COLO668 (cell line): Measurements from ENCODE around the gene SPOCK1.

Experiments
- DNase-seq: peaks from one replicate; lab custom pipeline; 2025; ENCODE audit not compliant: unreplicated experiment; lab: John Stamatoyannopoulos, UW

The SPOCK1 gene

DNA sequence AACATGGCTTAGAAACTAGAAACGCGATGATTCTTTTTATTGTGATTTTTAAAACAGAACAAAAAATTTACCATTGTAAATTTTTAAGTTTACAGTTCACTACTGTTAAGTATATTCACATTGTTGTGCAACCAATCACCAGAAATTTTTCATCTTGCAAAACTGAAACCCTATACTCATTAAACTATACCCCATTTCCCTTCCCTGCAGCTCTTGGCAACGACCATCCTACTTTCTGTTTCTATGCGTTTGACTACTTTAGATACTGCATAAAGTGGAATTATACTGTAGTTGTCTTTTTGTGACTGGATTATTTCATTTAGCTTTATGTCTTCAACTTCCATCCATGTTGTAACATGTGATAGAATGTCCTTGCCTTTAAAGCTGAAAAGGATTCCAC lies 52.5 kb downstream of the SPOCK1 start:
- DNase-seq, result no peak

- no peak for DNase-seq
Observed at GRCh38 chr5:137446151-137446550, 53.0 kb downstream of the SPOCK1 start.

GRCh38 chr5:137442660-137443059 lies 56.5 kb downstream of the SPOCK1 start:
- no peak for DNase-seq

DNA sequence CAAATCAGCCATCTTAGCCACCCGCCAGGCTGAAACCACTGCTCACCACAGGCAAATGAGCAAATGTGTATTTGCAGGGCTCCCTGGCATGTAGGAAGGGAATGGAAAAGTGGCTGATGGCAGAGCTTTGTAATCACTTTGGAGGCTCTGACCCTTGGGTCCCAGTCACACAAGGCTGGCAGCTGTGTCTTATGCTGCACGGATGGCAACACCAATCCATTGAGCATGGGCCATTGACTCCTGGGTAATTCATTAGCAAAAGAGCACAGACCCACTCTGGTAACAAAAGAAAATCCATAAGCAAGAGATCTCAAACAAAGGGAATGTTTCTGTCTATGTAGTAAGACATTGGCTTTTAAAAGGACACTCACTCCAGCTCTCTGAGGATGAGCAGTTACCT lies 57.6 kb downstream of the SPOCK1 start:
- DNase-seq, result no peak

DNA sequence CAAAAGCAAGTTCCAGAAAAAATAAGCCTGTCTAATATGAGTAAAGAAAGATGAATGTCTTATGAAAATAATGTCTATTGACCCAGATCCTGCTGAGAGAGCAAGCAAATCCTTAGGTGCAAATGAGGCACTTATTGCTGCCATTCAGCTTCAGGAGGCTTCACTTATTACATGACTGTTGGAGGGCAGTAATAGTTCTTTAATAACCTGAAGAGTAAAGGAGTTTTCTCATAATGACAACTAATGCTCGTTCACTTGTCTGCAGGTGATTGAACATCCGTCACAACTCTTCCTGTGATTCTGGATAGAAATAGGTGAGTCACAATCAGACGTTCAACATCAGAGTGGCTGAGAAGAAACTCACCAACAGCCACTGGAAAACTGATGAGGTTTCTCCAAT lies 58.3 kb downstream of the SPOCK1 start:
- no peak for DNase-seq

- DNase-seq, result no peak
Observed at GRCh38 chr5:137439645-137440044, 59.5 kb downstream of the SPOCK1 start.

DNA sequence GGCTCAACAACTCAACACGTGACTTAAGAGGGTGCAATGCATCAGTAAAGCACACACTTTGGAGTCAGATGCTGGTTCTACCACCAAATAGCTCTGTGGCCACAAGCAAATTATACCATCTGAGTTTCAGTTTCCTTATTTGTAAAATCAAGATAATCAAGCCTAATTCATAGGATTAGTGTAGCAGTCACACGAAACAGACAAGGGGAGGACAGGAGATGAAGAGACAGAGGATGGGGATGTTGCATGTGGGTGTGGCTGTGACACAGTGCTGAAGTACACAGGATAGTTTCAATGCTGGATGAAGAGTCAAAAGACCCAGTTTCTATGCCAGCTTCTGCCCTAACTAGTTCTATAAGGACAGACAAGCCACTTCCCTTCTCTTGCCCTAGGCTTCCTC lies 60.2 kb downstream of the SPOCK1 start:
- no peak for DNase-seq

- no peak for DNase-seq
Observed at GRCh38 chr5:137437774-137438173, 61.4 kb downstream of the SPOCK1 start.

DNA sequence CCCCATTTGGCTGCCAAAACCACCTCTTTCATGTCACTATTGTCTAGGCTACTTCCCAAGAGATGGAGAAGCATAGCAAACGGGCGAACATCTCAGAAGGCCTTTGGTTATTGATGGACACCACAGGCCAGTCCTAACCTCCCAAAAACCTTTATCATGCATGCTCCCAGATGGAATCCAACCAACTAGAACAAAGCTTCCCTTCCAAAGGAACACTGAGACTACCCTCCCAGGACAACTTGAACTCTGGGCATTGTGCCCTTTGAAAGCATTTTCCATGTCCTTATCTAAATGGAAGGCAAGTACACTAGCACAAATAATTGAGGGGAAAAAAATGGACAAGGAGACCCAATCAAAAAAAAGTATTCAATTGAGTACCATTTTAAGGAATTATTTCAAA lies 65.6 kb downstream of the SPOCK1 start:
- no peak for DNase-seq

GRCh38 chr5:137432376-137432775 lies 66.8 kb downstream of the SPOCK1 start:
- no peak for DNase-seq

- DNase-seq, result no peak
Observed at GRCh38 chr5:137431051-137431450, 68.1 kb downstream of the SPOCK1 start.

GRCh38 chr5:137415231-137415681 lies 83.9 kb downstream of the SPOCK1 start:
- no peak for DNase-seq

DNA sequence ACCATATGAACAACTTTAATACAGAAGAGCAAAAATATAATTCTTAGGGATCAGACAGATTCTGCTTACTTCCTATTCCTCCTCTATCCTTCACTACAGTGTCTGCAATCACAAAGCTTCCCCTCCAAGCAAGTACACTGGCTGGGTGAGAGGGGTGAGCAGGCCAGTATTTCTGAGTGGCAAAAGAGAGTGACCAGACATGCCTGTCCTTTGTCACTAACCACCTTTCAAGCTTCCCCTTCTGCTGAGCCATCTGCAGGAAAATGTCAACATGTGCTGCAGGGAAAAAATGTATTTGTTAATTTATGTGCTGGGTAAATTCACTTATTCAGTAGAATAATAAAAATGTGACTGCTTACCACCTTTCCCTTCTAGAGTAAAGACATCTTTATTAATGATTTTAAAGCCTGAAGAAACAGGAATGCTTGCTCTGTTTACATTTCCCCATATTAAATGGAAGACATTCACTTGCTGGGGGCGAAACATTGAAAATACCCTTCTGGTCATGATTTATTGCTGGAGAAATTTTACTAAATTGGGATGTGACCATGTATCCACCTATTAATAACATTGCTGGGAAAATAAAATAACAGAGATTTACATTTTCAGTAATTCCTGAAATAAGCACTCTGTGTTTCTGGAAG lies 84.9 kb downstream of the SPOCK1 start:
- no peak for DNase-seq

DNA sequence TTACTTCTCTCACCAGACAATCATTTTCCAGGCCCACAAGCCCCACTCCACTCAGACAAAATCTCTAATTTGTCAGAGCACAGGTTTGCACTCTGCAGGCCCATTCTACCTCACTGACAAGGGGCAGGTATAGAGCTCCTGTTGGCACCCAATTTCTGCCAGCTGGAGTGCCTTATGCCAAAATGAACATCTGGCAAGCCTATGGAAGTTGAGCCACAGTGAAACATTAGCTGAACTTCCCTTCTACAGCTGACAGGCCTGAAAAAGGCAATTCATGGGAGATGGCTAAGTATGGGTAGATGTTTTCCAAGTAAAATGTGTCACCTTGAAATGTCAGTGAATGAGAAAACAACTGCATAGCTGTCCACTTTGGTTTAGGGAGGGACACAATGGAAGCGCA lies 87.0 kb downstream of the SPOCK1 start:
- no peak for DNase-seq

- no peak for DNase-seq
Observed at GRCh38 chr5:137410234-137411010, 88.7 kb downstream of the SPOCK1 start.

DNA sequence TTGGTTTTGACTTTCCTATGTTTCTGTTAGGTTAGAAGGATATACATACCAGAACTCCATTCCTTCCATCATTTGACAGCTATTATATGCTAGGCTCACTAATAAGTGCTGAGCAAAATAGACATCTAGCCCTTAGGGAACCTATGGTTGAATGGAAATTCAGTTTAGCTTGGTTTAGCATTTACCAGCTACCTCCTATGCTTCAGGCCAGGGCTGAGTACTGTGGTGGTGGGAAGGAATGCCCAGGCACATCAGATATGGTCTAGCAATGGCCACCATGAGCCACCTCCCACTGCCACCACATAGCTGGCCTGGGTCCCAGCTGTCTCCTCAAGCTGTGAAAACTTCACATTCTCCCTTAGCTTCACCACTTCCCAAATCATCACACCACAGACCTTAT lies 89.4 kb downstream of the SPOCK1 start:
- no peak for DNase-seq

- no peak for DNase-seq
Observed at GRCh38 chr5:137407090-137407489, 92.0 kb downstream of the SPOCK1 start.

GRCh38 chr5:137405393-137405792 lies 93.7 kb downstream of the SPOCK1 start:
- no peak for DNase-seq

- DNase-seq, result no peak
Observed at GRCh38 chr5:137403869-137404268, 95.3 kb downstream of the SPOCK1 start.

DNA sequence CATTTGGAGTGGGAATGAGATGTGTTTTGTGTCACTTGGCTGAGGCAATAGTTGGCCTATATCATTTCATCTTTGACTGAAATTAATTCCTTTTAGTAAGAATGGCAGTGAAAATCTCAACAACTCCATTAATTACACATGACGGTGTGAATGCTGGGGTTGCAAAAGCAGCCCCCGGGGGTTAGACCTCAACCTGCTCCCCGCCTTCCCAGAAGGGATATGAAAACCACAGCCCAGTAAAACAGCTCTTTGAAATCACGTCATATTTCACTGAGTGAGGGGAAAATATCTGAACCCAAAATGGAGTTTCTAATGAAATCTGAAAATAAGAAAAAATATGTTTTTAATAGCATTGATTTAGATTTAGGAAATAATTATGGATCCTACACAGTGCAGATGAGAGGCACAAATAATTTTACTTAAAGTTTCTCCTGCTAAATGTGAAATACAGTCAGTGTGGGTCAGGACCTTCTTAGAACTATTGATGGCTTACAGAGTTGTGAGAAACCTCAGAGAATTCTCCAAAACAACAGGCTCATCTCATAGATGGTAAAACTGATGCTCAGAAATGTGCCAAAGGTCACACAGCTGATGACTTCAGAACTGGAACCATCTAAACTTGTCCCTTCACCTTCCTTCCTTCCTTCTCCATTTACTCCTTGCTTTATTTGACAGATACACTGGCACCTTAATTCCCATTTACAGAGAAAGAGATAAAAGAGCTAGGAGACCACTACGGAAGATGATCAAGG lies 96.5 kb downstream of the SPOCK1 start:
- no peak for DNase-seq

GRCh38 chr5:137401946-137402345 lies 97.2 kb downstream of the SPOCK1 start:
- no peak for DNase-seq

GRCh38 chr5:137400571-137400970 lies 98.6 kb downstream of the SPOCK1 start:
- no peak for DNase-seq
